Naive B cell (primary cell): ENCODE measurements around the gene ZNF580. TPM values are rescaled to one million over a fixed set of nuclear protein-coding genes. Genes with fewer than 3 reads are reported as not detected.

Experiments used
- ATAC-seq, 2 donors: fragments of 150-1000 bp; cut with Tn5 transposase; 2 replicates each; pipeline ENCODE4 v1.10.0; 2021; ENCODE audit warnings: low read depth in 2 of 2, mild to moderate bottlenecking in 2 of 2, moderate library complexity in 2 of 2
- DNase-seq: peaks from one replicate; pipeline ENCODE4 v3.0.0; 2022
- H3K27ac Mint-ChIP-seq, 6 donors: one replicate each; pipeline ENCODE4 v1.8.0; 2020 to 2022; ENCODE audit warnings: mild to moderate bottlenecking in 6 of 6, mixed read lengths in 6 of 6, moderate library complexity in 5 of 6, inconsistent platforms in 2 of 6
- H3K27me3 Mint-ChIP-seq, 3 donors: one replicate each; pipeline ENCODE4 v1.8.0; 2021 to 2022; ENCODE audit warnings: mixed read lengths in 3 of 3, mild to moderate bottlenecking in 1 of 3
- H3K36me3 Mint-ChIP-seq, 2 donors: one replicate each; pipeline ENCODE4 v1.8.0; 2020 to 2022; ENCODE audit warnings: mixed read lengths in 2 of 2, inconsistent platforms in 1 of 2, mild to moderate bottlenecking in 1 of 2
- H3K4me1 Mint-ChIP-seq, 3 donors: one replicate each; pipeline ENCODE4 v1.8.0; 2020 to 2022; ENCODE audit warnings: mixed read lengths in 3 of 3, inconsistent platforms in 1 of 3, mild to moderate bottlenecking in 1 of 3, moderate library complexity in 1 of 3
- H3K4me3 Mint-ChIP-seq, 8 donors: one replicate each; pipeline ENCODE4 v1.8.0; 2020 to 2022; ENCODE audit warnings: mild to moderate bottlenecking in 8 of 8, mixed read lengths in 8 of 8, moderate library complexity in 8 of 8, inconsistent platforms in 2 of 8
- H3K9me3 Mint-ChIP-seq, 7 donors: one replicate each; pipeline ENCODE4 v1.8.0; 2020 to 2022; ENCODE audit warnings: mixed read lengths in 7 of 7, mild to moderate bottlenecking in 5 of 7, inconsistent platforms in 2 of 7, moderate library complexity in 1 of 7
- polyA plus RNA-seq, 6 donors: library from polyadenylated mRNA; unstranded; fragments of 300-500 nt; fragmentation: Illumina TruSeq; gene quantifications; one replicate each; pipeline ENCODE4 v1.2.3, GENCODE V29; 2021; ENCODE audit warnings: low read depth in 6 of 6

The ZNF580 gene
- polyA plus RNA-seq, 6 donors from 2014 or later = 28.4 to 54.2 (median 31.5) TPM

- ATAC-seq (no peak), DNase-seq (no peak)
- Mint-ChIP-seq H3K9me3 (peaks cover 0 to 3% (median 0%) of the 10 kb centered on the region in 7 donors), H3K4me3 (peak overlapping the region in 5 of 8 donors; percentile 6 to 100 (median 73)), H3K4me1 (peaks cover 52 to 78% (median 60%) of the 10 kb centered on the region in 3 donors), H3K36me3 (peaks cover 0 to 15% of the 10 kb centered on the region in 2 donors), H3K27ac (peak overlapping the region in 4 of 6 donors; percentile 82 to 100 (median 88)), H3K27me3 (no peaks in the 10 kb centered on the region)
Measured at GRCh38 chr19:55637534-55637933, 3.3 kb upstream of the ZNF580 start.

- Mint-ChIP-seq H3K36me3 (peaks cover 0 to 15% of the 10 kb centered on the region in 2 donors), H3K27ac (peak overlapping the region in 4 of 6 donors; percentile 50 to 71 (median 62)), H3K9me3 (peaks cover 0 to 3% (median 0%) of the 10 kb centered on the region in 7 donors), H3K27me3 (no peaks in the 10 kb centered on the region), H3K4me1 (peaks cover 61 to 79% (median 72%) of the 10 kb centered on the region in 3 donors), H3K4me3 (peak overlapping the region in 6 of 8 donors; percentile 0 to 95 (median 52))
- ATAC-seq (peak; percentile 17 to 22), DNase-seq (peak; percentile 46)
Measured at GRCh38 chr19:55638864-55639359, 1.9 kb upstream of the ZNF580 start.

GRCh38 chr19:55640043-55640576 lies 692 bp upstream of the ZNF580 start:
- H3K4me1 Mint-ChIP-seq = peaks cover 63 to 77% (median 75%) of the 10 kb centered on the region in 3 donors
- ATAC-seq (peak; percentile 49 to 56), DNase-seq (peak; percentile 72)
- H3K9me3 Mint-ChIP-seq = peaks cover 0 to 3% (median 0%) of the 10 kb centered on the region in 7 donors
- H3K4me3 Mint-ChIP-seq = peak overlapping the region; percentile 70 to 96 (median 84)
- peak overlapping the region; percentile 64 to 94 (median 84) for H3K27ac Mint-ChIP-seq
- H3K36me3 Mint-ChIP-seq = peaks cover 0 to 8% of the 10 kb centered on the region in 2 donors
- H3K27me3 Mint-ChIP-seq = no peaks in the 10 kb centered on the region

- peak overlapping the region; percentile 91 to 99 (median 94) for H3K4me3 Mint-ChIP-seq
- H3K9me3 Mint-ChIP-seq = peaks cover 0 to 3% (median 0%) of the 10 kb centered on the region in 7 donors
- H3K36me3 Mint-ChIP-seq = peaks cover 0 to 7% of the 10 kb centered on the region in 2 donors
- ATAC-seq (peak in 1 of 2 donors; percentile 2), DNase-seq (peak; percentile 36)
- peak overlapping the region; percentile 53 to 95 (median 90) for H3K27ac Mint-ChIP-seq
- H3K4me1 Mint-ChIP-seq = peaks cover 48 to 72% (median 66%) of the 10 kb centered on the region in 3 donors
- no peaks in the 10 kb centered on the region for H3K27me3 Mint-ChIP-seq
Measured at GRCh38 chr19:55641426-55642152, 787 bp downstream of the ZNF580 start.

- ATAC-seq = peak in 1 of 2 donors; percentile 11
- DNase-seq = peak; percentile 46
- H3K4me1 Mint-ChIP-seq = peaks cover 44 to 72% (median 65%) of the 10 kb centered on the region in 3 donors
- H3K9me3 Mint-ChIP-seq = peaks cover 0 to 3% (median 0%) of the 10 kb centered on the region in 7 donors
- no peaks in the 10 kb centered on the region for H3K27me3 Mint-ChIP-seq
- peak overlapping the region; percentile 91 to 99 (median 96) for H3K27ac Mint-ChIP-seq
- H3K36me3 Mint-ChIP-seq = peaks cover 0 to 7% of the 10 kb centered on the region in 2 donors
- H3K4me3 Mint-ChIP-seq = peak overlapping the region; percentile 91 to 99 (median 97)
Measured at GRCh38 chr19:55642153-55643002, 1.6 kb downstream of the ZNF580 start.

GRCh38 chr19:55643003-55643886 lies 2.4 kb downstream of the ZNF580 start, which contains the start of gene ZNF581:
Gene ZNF581, plus strand, starts transcription at chr19:55643649. Its CDS starts 923 bp downstream, at chr19:55644572.
- peaks cover 38 to 67% (median 61%) of the 10 kb centered on the region in 3 donors for H3K4me1 Mint-ChIP-seq
- H3K36me3 Mint-ChIP-seq = no peaks in the 10 kb centered on the region
- peaks cover 0 to 2% (median 0%) of the 10 kb centered on the region in 7 donors for H3K9me3 Mint-ChIP-seq
- H3K4me3 Mint-ChIP-seq = peak within 1 kb of the TSS; percentile 91 to 99 (median 97)
- no peaks in the 10 kb centered on the region for H3K27me3 Mint-ChIP-seq
- H3K27ac Mint-ChIP-seq = peak within 1 kb of the TSS; percentile 91 to 99 (median 96)
- DNase-seq = peak; percentile 77
- peak; percentile 26 to 54 for ATAC-seq

GRCh38 chr19:55643887-55644176 lies 3.0 kb downstream of the ZNF580 start:
- Mint-ChIP-seq H3K4me1 (peaks cover 41 to 64% (median 63%) of the 10 kb centered on the region in 3 donors), H3K4me3 (peak overlapping the region; percentile 91 to 99 (median 96)), H3K36me3 (no peaks in the 10 kb centered on the region), H3K9me3 (peaks cover 0 to 2% (median 0%) of the 10 kb centered on the region in 7 donors), H3K27ac (peak overlapping the region; percentile 30 to 98 (median 85)), H3K27me3 (no peaks in the 10 kb centered on the region)
- DNase-seq (no peak), ATAC-seq (no peak)

- Mint-ChIP-seq H3K36me3 (no peaks in the 10 kb centered on the region), H3K9me3 (no peaks in the 10 kb centered on the region), H3K27ac (peak overlapping the region; percentile 36 to 98 (median 88)), H3K4me3 (peak overlapping the region; percentile 91 to 99 (median 96)), H3K27me3 (no peaks in the 10 kb centered on the region), H3K4me1 (peaks cover 40 to 68% (median 63%) of the 10 kb centered on the region in 3 donors)
- no peak for ATAC-seq
- DNase-seq = no peak
Measured at GRCh38 chr19:55644191-55644833, 3.5 kb downstream of the ZNF580 start.

- H3K27me3 Mint-ChIP-seq = no peaks in the 10 kb centered on the region
- no peaks in the 10 kb centered on the region for H3K9me3 Mint-ChIP-seq
- no peak for DNase-seq
- no peaks in the 10 kb centered on the region for H3K36me3 Mint-ChIP-seq
- peaks cover 47 to 72% (median 64%) of the 10 kb centered on the region in 3 donors for H3K4me1 Mint-ChIP-seq
- peak overlapping the region in 4 of 6 donors; percentile 33 to 95 (median 37) for H3K27ac Mint-ChIP-seq
- ATAC-seq = no peak
- peak overlapping the region; percentile 57 to 98 (median 93) for H3K4me3 Mint-ChIP-seq
Measured at GRCh38 chr19:55644842-55645511, 4.2 kb downstream of the ZNF580 start.

GRCh38 chr19:55645512-55645881 lies 4.7 kb downstream of the ZNF580 start:
- peaks cover 52 to 72% (median 64%) of the 10 kb centered on the region in 3 donors for H3K4me1 Mint-ChIP-seq
- peak overlapping the region; percentile 38 to 95 (median 66) for H3K4me3 Mint-ChIP-seq
- DNase-seq (no peak), ATAC-seq (no peak)
- no peaks in the 10 kb centered on the region for H3K27me3 Mint-ChIP-seq
- H3K27ac Mint-ChIP-seq = peak overlapping the region in 3 of 6 donors; percentile 13 to 44 (median 33)
- H3K36me3 Mint-ChIP-seq = no peaks in the 10 kb centered on the region
- no peaks in the 10 kb centered on the region for H3K9me3 Mint-ChIP-seq
